ENCODE results near the gene EFCC1. TPM values are rescaled to one million over a fixed set of nuclear protein-coding genes. Genes with fewer than 3 reads are reported as not detected.

The EFCC1 gene
- total and polyA plus RNA-seq, 2 experiments from 2014 or later = 0.07 TPM; not detected in 1

- TF ChIP-seq, protein P1, sequence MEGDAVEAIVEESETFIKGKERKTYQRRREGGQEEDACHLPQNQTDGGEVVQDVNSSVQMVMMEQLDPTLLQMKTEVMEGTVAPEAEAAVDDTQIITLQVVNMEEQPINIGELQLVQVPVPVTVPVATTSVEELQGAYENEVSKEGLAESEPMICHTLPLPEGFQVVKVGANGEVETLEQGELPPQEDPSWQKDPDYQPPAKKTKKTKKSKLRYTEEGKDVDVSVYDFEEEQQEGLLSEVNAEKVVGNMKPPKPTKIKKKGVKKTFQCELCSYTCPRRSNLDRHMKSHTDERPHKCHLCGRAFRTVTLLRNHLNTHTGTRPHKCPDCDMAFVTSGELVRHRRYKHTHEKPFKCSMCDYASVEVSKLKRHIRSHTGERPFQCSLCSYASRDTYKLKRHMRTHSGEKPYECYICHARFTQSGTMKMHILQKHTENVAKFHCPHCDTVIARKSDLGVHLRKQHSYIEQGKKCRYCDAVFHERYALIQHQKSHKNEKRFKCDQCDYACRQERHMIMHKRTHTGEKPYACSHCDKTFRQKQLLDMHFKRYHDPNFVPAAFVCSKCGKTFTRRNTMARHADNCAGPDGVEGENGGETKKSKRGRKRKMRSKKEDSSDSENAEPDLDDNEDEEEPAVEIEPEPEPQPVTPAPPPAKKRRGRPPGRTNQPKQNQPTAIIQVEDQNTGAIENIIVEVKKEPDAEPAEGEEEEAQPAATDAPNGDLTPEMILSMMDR (IDR thresholded peaks at IDR 0.05; ENCODE audit: low read depth, low read length) = peak; percentile 94
- H3K9me3 ChIP-seq (ENCODE audit: low read depth) = no peaks in the 10 kb centered on the region
- no peak overlapping the region for H3K4me3 ChIP-seq
- DNase-seq (ENCODE audit: low read depth in 1 of 2, low spot score in 1 of 2) = peak; percentile 62 to 63
- no peaks in the 10 kb centered on the region for H3K27me3 ChIP-seq
- peaks cover 12% of the 10 kb centered on the region for H3K4me1 ChIP-seq (ENCODE audit: low read depth)
- H3K27ac ChIP-seq = no peak overlapping the region
- H3K36me3 ChIP-seq = no peaks in the 10 kb centered on the region
Observed at GRCh38 chr3:128969993-128970739, 30.9 kb upstream of the EFCC1 start.

DNA sequence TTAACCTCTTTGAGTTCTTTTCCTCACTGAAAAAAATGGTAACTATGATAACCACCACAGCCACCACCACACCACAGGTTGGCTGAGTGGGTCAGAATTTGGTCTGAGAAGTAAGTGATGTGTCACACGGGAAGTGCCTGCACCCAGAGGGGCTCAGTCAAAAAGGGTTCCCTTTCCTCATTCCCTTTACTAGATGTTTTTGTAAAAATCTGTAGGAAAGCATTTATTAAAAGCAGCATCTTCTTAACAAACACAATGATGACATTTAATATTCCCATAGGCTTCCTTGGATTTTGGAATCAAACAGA is 30.4 kb upstream of the EFCC1 start:
- Histone ChIP-seq H3K9me3 (ENCODE audit: low read depth) (no peaks in the 10 kb centered on the region), H3K27ac (no peak overlapping the region), H3K27me3 (no peaks in the 10 kb centered on the region), H3K36me3 (no peaks in the 10 kb centered on the region), H3K4me1 (ENCODE audit: low read depth) (peaks cover 12% of the 10 kb centered on the region), H3K4me3 (no peak overlapping the region)
- no peak for DNase-seq (ENCODE audit: low read depth in 1 of 2, low spot score in 1 of 2)
- TF ChIP-seq, protein P1 (IDR thresholded peaks at IDR 0.05; ENCODE audit: low read depth, low read length) = no peak

- Histone ChIP-seq H3K4me3 (no peak overlapping the region), H3K9me3 (ENCODE audit: low read depth) (no peaks in the 10 kb centered on the region), H3K27ac (peak overlapping the region; percentile 29), H3K4me1 (ENCODE audit: low read depth) (peaks cover 12% of the 10 kb centered on the region), H3K36me3 (no peaks in the 10 kb centered on the region), H3K27me3 (no peaks in the 10 kb centered on the region)
- DNase-seq (ENCODE audit: low read depth in 1 of 2, low spot score in 1 of 2) = peak; percentile 43 to 77
- TF ChIP-seq, protein P1 (IDR thresholded peaks at IDR 0.05; ENCODE audit: low read depth, low read length) = no peak
Observed at GRCh38 chr3:128971421-128972100, 29.5 kb upstream of the EFCC1 start.

DNA sequence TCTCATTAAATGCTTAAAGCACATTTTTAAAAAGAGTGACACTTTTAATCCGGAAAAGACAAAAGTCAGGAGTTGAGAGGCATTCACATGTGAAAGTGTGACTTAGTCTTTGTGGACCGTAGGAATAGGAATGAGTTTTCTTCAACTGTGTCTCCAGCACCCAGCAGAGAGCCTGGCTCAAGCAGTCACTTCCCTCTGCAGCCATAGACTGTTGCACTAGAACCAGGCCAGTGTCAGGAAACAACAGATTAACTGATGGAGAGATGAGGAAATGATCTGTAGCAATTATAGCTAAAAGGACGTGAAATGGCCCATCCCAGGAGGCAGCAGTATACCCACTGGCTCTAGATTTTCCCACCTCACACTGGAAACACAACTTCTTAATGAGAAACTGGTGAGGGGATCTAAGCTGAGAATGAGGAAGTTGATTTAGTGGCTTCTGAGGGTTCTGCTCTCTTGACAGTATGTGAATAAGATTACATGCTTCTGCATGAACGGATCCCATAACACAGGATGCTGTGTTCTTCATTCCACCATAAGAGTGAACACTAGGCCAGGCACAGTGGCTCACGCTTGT is 27.0 kb upstream of the EFCC1 start:
- Histone ChIP-seq H3K4me3 (no peak overlapping the region), H3K27me3 (no peaks in the 10 kb centered on the region), H3K4me1 (ENCODE audit: low read depth) (peaks cover 12% of the 10 kb centered on the region), H3K27ac (no peak overlapping the region), H3K36me3 (no peaks in the 10 kb centered on the region), H3K9me3 (ENCODE audit: low read depth) (no peaks in the 10 kb centered on the region)
- TF ChIP-seq, protein P1 (IDR thresholded peaks at IDR 0.05; ENCODE audit: low read depth, low read length) = no peak
- no peak for DNase-seq (ENCODE audit: low read depth in 1 of 2, low spot score in 1 of 2)

- Histone ChIP-seq H3K27me3 (no peaks in the 10 kb centered on the region), H3K27ac (no peak overlapping the region), H3K4me1 (ENCODE audit: low read depth) (peaks cover 12% of the 10 kb centered on the region), H3K4me3 (no peak overlapping the region), H3K9me3 (ENCODE audit: low read depth) (no peaks in the 10 kb centered on the region), H3K36me3 (no peaks in the 10 kb centered on the region)
- no peak for DNase-seq (ENCODE audit: low read depth in 1 of 2, low spot score in 1 of 2)
- TF ChIP-seq, protein P1 (IDR thresholded peaks at IDR 0.05; ENCODE audit: low read depth, low read length) = no peak
Observed at GRCh38 chr3:128975276-128975675, 25.8 kb upstream of the EFCC1 start.

All from cardiac muscle cell (in vitro differentiated cells and primary cell).